HepG2 (cell line): ENCODE results near the gene TBCCD1. TPM values are rescaled to one million over a fixed set of nuclear protein-coding genes. Genes with fewer than 3 reads are reported as not detected.
A peak's percentile ranks its signal among the peaks of the same experiment; 100 is the strongest.

ENCODE experiments used
- BATF2 ChIP-seq: sonication (generic); formaldehyde crosslinking; IDR thresholded peaks from 2 replicates; pipeline ENCODE4 v1.8.0; 2022; ENCODE audit warnings: mild to moderate bottlenecking, missing genetic modification reagents, moderate library complexity
- DMAP1 ChIP-seq: IDR thresholded peaks from 2 replicates; pipeline ENCODE4 v1.6.1; 2016
- GFI1 ChIP-seq: sonication (generic); formaldehyde crosslinking; IDR thresholded peaks from 2 replicates; pipeline ENCODE4 v1.5.0; 2020; ENCODE audit warnings: missing genetic modification reagents, mild to moderate bottlenecking, borderline replicate concordance
- JUND ChIP-seq: sonication (generic); formaldehyde crosslinking; IDR thresholded peaks from 2 replicates; pipeline ENCODE4 v1.8.0; 2022; ENCODE audit warnings: mild to moderate bottlenecking, missing genetic modification reagents
- KDM4B ChIP-seq: sonication (generic); formaldehyde crosslinking; IDR thresholded peaks from 2 replicates; pipeline ENCODE4 v1.4.0; 2020; ENCODE audit warnings: missing genetic modification reagents
- POGK ChIP-seq: sonication (generic); formaldehyde crosslinking; conservative IDR thresholded peaks from 2 replicates; pipeline ENCODE4 v1.8.0; 2022; ENCODE audit warnings: mild to moderate bottlenecking, moderate library complexity, missing genetic modification reagents
- RORA ChIP-seq: sonication (generic); formaldehyde crosslinking; IDR thresholded peaks from 2 replicates; pipeline ENCODE4 v1.5.0; 2020; ENCODE audit warnings: mild to moderate bottlenecking, missing genetic modification reagents, moderate library complexity
- TP53 ChIP-seq: sonication (generic); formaldehyde crosslinking; conservative IDR thresholded peaks from 2 replicates; pipeline ENCODE4 v1.4.0; 2020; ENCODE audit warnings: missing genetic modification reagents
- ZHX1 ChIP-seq: sonication (generic); formaldehyde crosslinking; IDR thresholded peaks from 2 replicates; pipeline ENCODE4 v1.8.1; 2022; ENCODE audit warnings: low read depth, mild to moderate bottlenecking, missing genetic modification reagents
- ZNF317 ChIP-seq: sonication (generic); formaldehyde crosslinking; IDR thresholded peaks from 2 replicates; pipeline ENCODE4 v1.5.0; 2020; ENCODE audit warnings: mild to moderate bottlenecking, missing genetic modification reagents
- ZNF503 ChIP-seq: sonication (generic); formaldehyde crosslinking; IDR thresholded peaks from 2 replicates; pipeline ENCODE4 v1.4.0; 2020; ENCODE audit warnings: missing genetic modification reagents
- ZNF614 ChIP-seq: IDR thresholded peaks from 2 replicates; pipeline ENCODE4 v1.6.1; 2018; ENCODE audit warnings: missing biosample characterization, missing genetic modification reagents, inconsistent platforms, borderline replicate concordance
- ZNF678 ChIP-seq: sonication (generic); formaldehyde crosslinking; IDR thresholded peaks from 2 replicates; pipeline ENCODE4 v1.4.0; 2020; ENCODE audit warnings: mild to moderate bottlenecking, missing genetic modification reagents
- polyA plus RNA-seq, 8 experiments: library from polyadenylated mRNA; depleted of rRNA in 3 of 8; stranded (reverse) in 7 of 8; unstranded in 1 of 8; fragments of >200 nt; fragmentation: Illumina TruSeq in 4 of 8; extraction: Trizol in 4 of 8; gene quantifications; 2 replicates each; pipeline versions ENCODE4 v1.2.1 to v1.2.3, GENCODE V29; 2011 to 2016; ENCODE audit warnings: low read depth in 4 of 8, missing spikeins in 1 of 8, mixed read lengths in 1 of 8; ENCODE audit not compliant: insufficient read depth in 1 of 8
- total RNA-seq, 5 experiments: library from RNA; depleted of rRNA; stranded (reverse); fragments of >200 nt; fragmentation: Illumina TruSeq; extraction: Trizol; gene quantifications; 2 replicates each; pipeline ENCODE4 v1.2.3, GENCODE V29; 2016; ENCODE audit warnings: low read depth in 1 of 5

The TBCCD1 gene
- total and polyA plus RNA-seq, 2 of the 13 experiments (the other 11 are each of a cell fraction or from before 2014, with no cell fraction given): 13.6 to 16.2 TPM

- no peak; the same call in 1 of the 2 replicates for TF ChIP-seq JUND
- no peak for TF ChIP-seq ZNF678 (CRISPR knock-in tag)
- TF ChIP-seq POGK (CRISPR knock-in tag): no peak
- no peak for TF ChIP-seq ZNF503 (CRISPR knock-in tag)
- no peak for TF ChIP-seq DMAP1
- TF ChIP-seq ZHX1 (CRISPR knock-in tag): no peak
- TF ChIP-seq TP53: no peak
- TF ChIP-seq ZNF614 (CRISPR knock-in tag): no peak; the same call in 1 of the 2 replicates
- TF ChIP-seq RORA (CRISPR knock-in tag): no peak
- TF ChIP-seq ZNF317: 0 out of 2 replicates have a peak, but pooled peaks have one; percentile 16
- TF ChIP-seq GFI1 (CRISPR knock-in tag): no peak
- TF ChIP-seq KDM4B (CRISPR knock-in tag): no peak
- no peak for TF ChIP-seq BATF2
These were observed 31.6 kb upstream of the TBCCD1 start (continued) for GRCh38 chr3:186598794-186599141.
